NT2/D1 (cell line): ENCODE results near the gene ZCWPW1.
"Not testable (repeated sequence)": the region's sequence is repeated elsewhere in the genome, so short reads cannot be mapped to it uniquely, and the experiment has no call there.

ENCODE experiments used
- DNase-seq: peaks from one replicate; pipeline ENCODE4 v3.0.0-alpha.2; 2011; ENCODE audit warnings: low read depth, low spot score
- H3K27me3 ChIP-seq: 2 replicates; pipeline ENCODE4 v1.6.0; 2011; ENCODE audit warnings: mild to moderate bottlenecking; ENCODE audit not compliant: insufficient read length, insufficient read depth
- H3K36me3 ChIP-seq: 2 replicates; pipeline ENCODE4 v1.6.1; 2011; ENCODE audit warnings: mild to moderate bottlenecking, low read length, mixed read lengths; ENCODE audit not compliant: insufficient read depth, insufficient read length
- H3K4me1 ChIP-seq: 2 replicates; pipeline ENCODE4 v1.5.1; 2011; ENCODE audit not compliant: insufficient read depth, insufficient read length
- H3K4me3 ChIP-seq: 2 replicates; pipeline ENCODE4 v1.5.1; 2011; ENCODE audit warnings: low read depth; ENCODE audit not compliant: insufficient read length
- H3K9ac ChIP-seq: 2 replicates; pipeline ENCODE4 v1.6.0; 2011; ENCODE audit warnings: low read depth; ENCODE audit not compliant: insufficient read length
- H3K9me3 ChIP-seq: 2 replicates; pipeline ENCODE4 v1.5.1; 2011; ENCODE audit warnings: mild to moderate bottlenecking, low read length; ENCODE audit not compliant: insufficient read depth
- SUZ12 ChIP-seq: IDR thresholded peaks from 2 replicates; pipeline ENCODE4 v1.6.1; 2011; ENCODE audit not compliant: insufficient read length, insufficient read depth; ENCODE audit errors: extremely low read depth
- YY1 ChIP-seq: IDR thresholded peaks from 2 replicates; pipeline ENCODE4 v1.6.1; 2011; ENCODE audit not compliant: insufficient read length, insufficient read depth
- ZNF274 ChIP-seq: IDR thresholded peaks from 2 replicates; pipeline ENCODE4 v1.6.1; 2011; ENCODE audit warnings: mild to moderate bottlenecking, low read depth, low read length

Gene ZCWPW1

GRCh38 chr7:100356416-100357068, 72.0 kb downstream of the ZCWPW1 start:
- no peaks in the 10 kb centered on the region for H3K9me3 ChIP-seq
- H3K36me3 ChIP-seq: peaks cover 91% of the 10 kb centered on the region
- H3K9ac ChIP-seq: no peak overlapping the region
- H3K4me3 ChIP-seq: no peak overlapping the region
- TF ChIP-seq SUZ12 (no peak), YY1 (no peak), ZNF274 (no peak)
- no peaks in the 10 kb centered on the region for H3K4me1 ChIP-seq
- no peaks in the 10 kb centered on the region for H3K27me3 ChIP-seq
- DNase-seq: no peak

- DNase-seq: no peak
- Histone ChIP-seq H3K4me1 (peaks cover 4% of the 10 kb centered on the region), H3K4me3 (no peak overlapping the region), H3K9me3 (no peaks in the 10 kb centered on the region), H3K36me3 (peaks cover 89% of the 10 kb centered on the region), H3K27me3 (no peaks in the 10 kb centered on the region), H3K9ac (no peak overlapping the region)
- TF ChIP-seq ZNF274 (no peak), YY1 (no peak), SUZ12 (no peak)
These were observed 74.7 kb downstream of the ZCWPW1 start for GRCh38 chr7:100353685-100354330.

GRCh38 chr7:100352984-100353684, 75.4 kb downstream of the ZCWPW1 start:
- Histone ChIP-seq H3K4me3 (no peak overlapping the region), H3K9ac (no peak overlapping the region), H3K9me3 (no peaks in the 10 kb centered on the region), H3K4me1 (peaks cover 4% of the 10 kb centered on the region), H3K27me3 (no peaks in the 10 kb centered on the region), H3K36me3 (peaks cover 87% of the 10 kb centered on the region)
- TF ChIP-seq ZNF274 (no peak), YY1 (no peak), SUZ12 (no peak)
- no peak for DNase-seq

GRCh38 chr7:100352230-100352781, 76.2 kb downstream of the ZCWPW1 start:
- not testable (repeated sequence) for DNase-seq, H3K9me3 ChIP-seq

GRCh38 chr7:100351657-100352058, 76.8 kb downstream of the ZCWPW1 start:
- DNase-seq: no peak
- TF ChIP-seq ZNF274 (no peak), YY1 (no peak), SUZ12 (no peak)
- no peak overlapping the region for H3K4me3 ChIP-seq
- H3K36me3 ChIP-seq: peaks cover 87% of the 10 kb centered on the region
- no peaks in the 10 kb centered on the region for H3K9me3 ChIP-seq
- no peaks in the 10 kb centered on the region for H3K27me3 ChIP-seq
- no peak overlapping the region for H3K9ac ChIP-seq
- H3K4me1 ChIP-seq: peaks cover 4% of the 10 kb centered on the region

More at GRCh38 chr7:100352230-100352781, 76.2 kb downstream of the ZCWPW1 start:
- not testable (repeated sequence) for H3K9ac ChIP-seq, H3K4me3 ChIP-seq, H3K27me3 ChIP-seq, H3K4me1 ChIP-seq
- H3K36me3 ChIP-seq: peaks cover 87% of the 10 kb centered on the region
